Fibroblast of villous mesenchyme (primary cell): Measurements from ENCODE around the gene MCC. TPM values are rescaled to one million over a fixed set of nuclear protein-coding genes. Genes with fewer than 3 reads are reported as not detected.

Experiments used
- DNase-seq: peaks from one replicate; pipeline ENCODE4 v3.0.0-alpha.2; 2010; ENCODE audit warnings: low read depth
- H3K4me3 ChIP-seq: 2 replicates; pipeline ENCODE4 v1.5.1; 2011; ENCODE audit warnings: low read depth, mild to moderate bottlenecking, low read length
- total RNA-seq: library from RNA; depleted of rRNA; stranded (reverse); fragments of >200 nt; gene quantifications from 2 replicates; pipeline ENCODE4 v1.2.3, GENCODE V29; 2012
- TF ChIP-seq, protein P1 (sequence below): IDR thresholded peaks from 2 replicates; pipeline ENCODE4 v1.5.1; 2012; ENCODE audit warnings: low read depth, mild to moderate bottlenecking, low read length; ENCODE audit not compliant: insufficient read depth

MCC gene
- total RNA-seq, 1 donor: 37.6 TPM

DNA sequence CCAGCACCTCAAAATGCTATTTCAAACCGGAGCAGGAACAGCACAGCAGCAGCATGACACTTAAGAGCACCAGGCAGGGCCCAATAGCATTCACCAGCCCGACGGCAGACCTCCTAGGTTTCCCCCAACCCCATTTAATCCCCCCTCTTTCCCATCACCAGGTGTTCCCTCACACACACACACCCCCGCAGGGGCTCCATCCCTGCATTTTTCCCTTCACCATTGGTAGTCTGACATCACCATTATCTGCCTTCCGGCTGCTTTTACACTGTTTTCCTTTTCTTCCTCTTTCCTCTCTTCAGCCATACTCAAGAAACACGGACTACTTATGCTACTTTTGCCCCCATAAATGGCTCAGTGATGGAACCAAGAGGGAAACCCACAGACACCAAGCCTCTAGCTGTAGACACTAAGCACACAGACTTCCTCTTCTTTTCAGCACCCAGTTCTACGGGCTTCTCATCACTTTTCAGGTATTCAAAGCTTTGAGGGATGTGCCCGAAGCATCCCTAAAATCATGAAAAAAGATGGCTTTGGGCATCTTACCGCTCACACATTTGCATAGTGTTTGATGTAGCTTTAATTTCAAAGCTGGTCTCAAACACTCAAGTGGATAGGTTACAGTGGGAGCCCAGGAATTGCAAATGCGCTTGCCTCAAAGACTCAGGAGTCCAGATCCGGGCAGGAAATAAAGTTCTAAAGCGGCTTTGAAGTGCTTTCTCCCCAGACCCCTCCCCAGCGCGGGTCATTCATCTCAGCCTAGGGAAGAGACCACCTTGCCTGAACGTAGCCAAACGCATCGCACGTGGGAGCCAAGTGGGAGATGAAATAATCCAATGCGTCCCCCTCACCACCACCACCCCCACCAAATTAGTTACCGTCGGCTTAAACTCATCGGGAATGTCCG lies 194.9 kb downstream of the MCC start:
- DNase-seq: peak; percentile 27
- TF ChIP-seq, protein P1, sequence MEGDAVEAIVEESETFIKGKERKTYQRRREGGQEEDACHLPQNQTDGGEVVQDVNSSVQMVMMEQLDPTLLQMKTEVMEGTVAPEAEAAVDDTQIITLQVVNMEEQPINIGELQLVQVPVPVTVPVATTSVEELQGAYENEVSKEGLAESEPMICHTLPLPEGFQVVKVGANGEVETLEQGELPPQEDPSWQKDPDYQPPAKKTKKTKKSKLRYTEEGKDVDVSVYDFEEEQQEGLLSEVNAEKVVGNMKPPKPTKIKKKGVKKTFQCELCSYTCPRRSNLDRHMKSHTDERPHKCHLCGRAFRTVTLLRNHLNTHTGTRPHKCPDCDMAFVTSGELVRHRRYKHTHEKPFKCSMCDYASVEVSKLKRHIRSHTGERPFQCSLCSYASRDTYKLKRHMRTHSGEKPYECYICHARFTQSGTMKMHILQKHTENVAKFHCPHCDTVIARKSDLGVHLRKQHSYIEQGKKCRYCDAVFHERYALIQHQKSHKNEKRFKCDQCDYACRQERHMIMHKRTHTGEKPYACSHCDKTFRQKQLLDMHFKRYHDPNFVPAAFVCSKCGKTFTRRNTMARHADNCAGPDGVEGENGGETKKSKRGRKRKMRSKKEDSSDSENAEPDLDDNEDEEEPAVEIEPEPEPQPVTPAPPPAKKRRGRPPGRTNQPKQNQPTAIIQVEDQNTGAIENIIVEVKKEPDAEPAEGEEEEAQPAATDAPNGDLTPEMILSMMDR: no peak
- peak overlapping the region; percentile 77 for H3K4me3 ChIP-seq

DNA sequence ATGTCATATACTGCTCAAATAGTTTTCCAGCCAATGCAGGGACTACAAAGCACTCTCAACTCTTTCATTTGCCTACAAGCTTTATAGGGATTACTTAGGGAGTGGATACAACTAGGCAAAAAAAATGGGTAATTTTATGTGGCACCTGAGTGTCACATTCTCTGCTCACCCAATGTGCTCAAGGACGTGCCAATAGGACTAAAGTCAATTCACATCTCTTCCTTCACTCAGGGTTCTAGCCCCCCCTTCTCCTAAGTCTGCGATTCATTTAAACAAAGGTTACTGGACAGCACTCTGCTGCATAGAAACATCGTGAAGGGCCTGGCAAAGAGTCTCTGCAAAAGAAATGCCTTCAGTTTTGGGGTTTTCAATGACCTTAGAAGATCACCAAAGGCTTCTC lies 195.8 kb downstream of the MCC start:
- TF ChIP-seq, protein P1: no peak
- peak; percentile 18 for DNase-seq
- peak overlapping the region; percentile 77 for H3K4me3 ChIP-seq

DNA sequence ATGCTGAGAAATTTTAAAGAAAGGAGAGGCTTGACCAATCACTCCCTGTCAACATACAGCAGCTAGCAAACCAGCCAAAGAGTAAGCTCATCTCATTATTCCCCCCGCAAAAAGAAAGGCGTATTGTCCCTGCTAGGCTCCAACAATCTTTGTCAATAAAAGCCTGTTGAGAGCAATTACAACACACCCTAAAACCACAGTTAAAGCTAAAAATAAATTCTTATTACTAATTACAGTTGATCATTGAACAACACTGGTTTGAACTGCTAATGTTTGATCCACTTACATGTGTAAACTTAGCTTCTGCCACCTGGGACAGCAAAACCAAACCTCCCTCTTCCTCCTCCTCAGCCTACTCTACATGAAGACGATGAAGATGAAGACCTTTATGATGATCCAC lies 204.7 kb downstream of the MCC start:
- H3K4me3 ChIP-seq: no peak overlapping the region
- DNase-seq: no peak
- TF ChIP-seq, protein P1: no peak

DNA sequence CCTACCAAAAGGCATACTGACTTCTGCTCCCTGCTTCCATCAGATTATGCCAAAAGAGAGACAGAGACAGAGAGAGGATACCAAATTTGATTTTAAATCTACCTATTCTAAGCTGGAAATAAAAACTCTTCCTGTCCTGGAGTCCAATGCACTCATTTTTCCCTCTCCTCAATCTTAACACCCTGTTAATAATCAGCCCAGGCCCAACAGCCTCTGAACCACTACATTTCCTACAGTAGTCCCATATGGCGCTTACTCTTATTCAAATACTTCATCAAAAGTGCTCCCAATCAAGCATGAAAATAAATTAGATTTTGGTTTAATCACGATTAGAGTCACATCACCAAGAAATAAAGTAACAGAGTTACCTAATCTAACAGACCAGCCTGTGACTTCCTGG lies 205.8 kb downstream of the MCC start:
- no peak overlapping the region for H3K4me3 ChIP-seq
- DNase-seq: no peak
- TF ChIP-seq, protein P1: no peak

DNA sequence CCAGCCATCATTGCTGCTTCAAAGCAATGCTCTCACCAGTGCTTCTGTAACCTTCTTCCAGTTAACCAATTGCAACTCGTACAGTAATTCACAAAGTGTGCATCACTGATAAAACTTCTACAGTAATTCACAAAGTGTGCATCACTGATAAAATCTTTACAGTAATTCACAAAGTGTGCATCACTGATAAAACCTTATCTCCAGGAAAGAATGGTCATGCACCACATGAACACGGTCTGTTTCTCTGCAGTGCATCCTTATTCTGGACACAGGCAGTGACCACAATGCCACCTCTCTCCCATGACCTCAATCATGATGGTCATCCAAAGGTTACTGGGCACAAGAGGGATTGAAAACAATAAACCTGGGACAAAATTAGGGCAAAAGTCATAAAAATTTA lies 207.1 kb downstream of the MCC start:
- TF ChIP-seq, protein P1: no peak
- H3K4me3 ChIP-seq: no peak overlapping the region
- DNase-seq: no peak

DNA sequence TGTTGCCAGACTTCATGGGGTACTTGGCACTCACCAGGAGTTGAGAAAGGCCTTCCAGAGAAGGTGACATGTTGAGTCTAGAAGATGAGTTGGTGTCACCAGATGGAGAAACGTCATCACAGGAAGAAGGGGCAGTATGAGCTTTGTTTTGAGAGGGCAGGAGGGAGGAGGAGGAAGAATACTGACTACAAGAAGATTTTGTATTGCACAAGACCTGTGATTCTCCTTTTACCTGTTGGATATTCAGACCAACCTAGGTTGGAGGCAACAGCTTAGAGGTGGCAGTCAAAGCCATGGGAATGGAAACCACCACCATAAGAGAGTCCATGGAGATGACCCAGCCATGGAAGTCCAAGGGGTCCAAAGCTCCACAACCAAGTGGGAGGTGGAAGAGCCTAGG lies 207.7 kb downstream of the MCC start:
- TF ChIP-seq, protein P1: no peak
- H3K4me3 ChIP-seq: no peak overlapping the region
- no peak for DNase-seq

DNA sequence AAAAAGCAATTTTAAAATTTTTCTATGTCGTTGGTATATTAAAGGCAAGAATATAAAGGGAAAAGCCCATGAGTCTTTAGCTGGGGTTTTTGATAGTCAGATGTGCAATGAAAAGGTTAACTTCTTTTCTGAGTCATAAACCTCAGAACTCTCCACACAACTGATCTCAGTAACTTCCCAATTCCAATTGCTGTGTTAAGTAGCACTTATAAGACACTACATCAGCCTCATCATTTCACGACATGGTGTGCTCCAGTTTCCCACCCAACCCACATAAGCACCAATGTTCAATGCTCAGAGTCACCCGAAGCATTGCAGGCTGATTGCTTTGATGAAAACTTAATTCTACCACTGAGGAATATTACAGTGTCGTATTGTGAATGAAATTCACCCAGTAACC lies 209.3 kb downstream of the MCC start:
- H3K4me3 ChIP-seq: no peak overlapping the region
- TF ChIP-seq, protein P1: no peak
- no peak for DNase-seq
